Right forelimb (tissue), 1 donor: ENCODE measurements around the gene DENND5B.
"Not testable (repeated sequence)": the region's sequence is repeated elsewhere in the genome, so short reads cannot be mapped to it uniquely, and the experiment has no call there.

Experiments
- DNase-seq: peaks from one replicate; pipeline ENCODE4 v3.0.0-alpha.2; 2018

Gene DENND5B

GRCh38 chr12:31589904-31590641 lies 863 bp downstream of the DENND5B start:
- DNase-seq, result peak; percentile 78

GRCh38 chr12:31589598-31589903 lies 1.4 kb downstream of the DENND5B start:
- no peak for DNase-seq

GRCh38 chr12:31588976-31589375 lies 2.0 kb downstream of the DENND5B start:
- DNase-seq, result no peak

GRCh38 chr12:31586728-31587127 lies 4.2 kb downstream of the DENND5B start:
- no peak for DNase-seq

GRCh38 chr12:31585895-31586294 lies 5.0 kb downstream of the DENND5B start:
- no peak for DNase-seq

GRCh38 chr12:31585271-31585670 lies 5.7 kb downstream of the DENND5B start:
- DNase-seq, result no peak

GRCh38 chr12:31584782-31585181 lies 6.2 kb downstream of the DENND5B start:
- no peak for DNase-seq

GRCh38 chr12:31583878-31584277 lies 7.1 kb downstream of the DENND5B start:
- no peak for DNase-seq

- no peak for DNase-seq
These were observed 8.8 kb downstream of the DENND5B start for GRCh38 chr12:31582155-31582554.

- DNase-seq, result no peak
These were observed 12.3 kb downstream of the DENND5B start for GRCh38 chr12:31578632-31579031.

GRCh38 chr12:31574803-31575575 lies 15.9 kb downstream of the DENND5B start:
- no peak for DNase-seq

- not testable (repeated sequence) for DNase-seq
These were observed 16.6 kb downstream of the DENND5B start for GRCh38 chr12:31574367-31574766.

GRCh38 chr12:31572900-31573600 lies 17.9 kb downstream of the DENND5B start:
- DNase-seq, result no peak

GRCh38 chr12:31570880-31571279 lies 20.1 kb downstream of the DENND5B start:
- DNase-seq, result no peak

- DNase-seq, result not testable (repeated sequence)
These were observed 21.4 kb downstream of the DENND5B start for GRCh38 chr12:31569517-31569916.

- DNase-seq, result no peak
These were observed 22.4 kb downstream of the DENND5B start for GRCh38 chr12:31568498-31568897.

- no peak for DNase-seq
These were observed 23.9 kb downstream of the DENND5B start for GRCh38 chr12:31567029-31567428.

GRCh38 chr12:31566547-31566946 lies 24.4 kb downstream of the DENND5B start:
- no peak for DNase-seq

- no peak for DNase-seq
These were observed 28.2 kb downstream of the DENND5B start for GRCh38 chr12:31562594-31563328.

GRCh38 chr12:31560516-31560915 lies 30.4 kb downstream of the DENND5B start:
- no peak for DNase-seq

- DNase-seq, result no peak
These were observed 32.4 kb downstream of the DENND5B start for GRCh38 chr12:31558521-31558920.

- no peak for DNase-seq
These were observed 33.2 kb downstream of the DENND5B start for GRCh38 chr12:31557707-31558106.

GRCh38 chr12:31555466-31555865 lies 35.5 kb downstream of the DENND5B start:
- DNase-seq, result not testable (repeated sequence)
